ENCODE results near the gene PRR18. TPM values are rescaled to one million over a fixed set of nuclear protein-coding genes. Genes with fewer than 3 reads are reported as not detected.
A peak's percentile ranks its signal among the peaks of the same experiment; 100 is the strongest.

The PRR18 gene
- 0.59 TPM for total RNA-seq
- long read RNA-seq, partial matches to known transcripts: 0 of 1 reads
- long read RNA-seq, other reads (novel, unspliced or antisense): 0 of 1 reads

- no peak for DNase-seq
- Histone ChIP-seq H3K27me3 (ENCODE audit: low read depth) (peaks cover 44% of the 10 kb centered on the region), H3K4me1 (peaks cover 18% of the 10 kb centered on the region), H3K9me3 (no peaks in the 10 kb centered on the region), H3K27ac (no peak within 1 kb of the TSS), H3K4me3 (peak within 1 kb of the TSS; percentile 48), H3K36me3 (no peaks in the 10 kb centered on the region)
- peak; percentile 44 to 63 for ATAC-seq
- no peak for TF ChIP-seq CTCF (IDR thresholded peaks at IDR 0.05)
- intact Hi-C loops (cut with DNase I): no loop called here
Measured at GRCh38 chr6:166308033-166308768, at the start of gene PRR18. Gene PRR18, minus strand, starts transcription at chr6:166308392. Its CDS starts 250 bp downstream, at chr6:166308142.

- H3K4me3 ChIP-seq: no peak overlapping the region
- intact Hi-C loops (cut with DNase I): no loop called here
- no peaks in the 10 kb centered on the region for H3K9me3 ChIP-seq
- TF ChIP-seq CTCF (IDR thresholded peaks at IDR 0.05): no peak
- H3K36me3 ChIP-seq: no peaks in the 10 kb centered on the region
- DNase-seq (no peak), ATAC-seq (no peak)
- peaks cover 4% of the 10 kb centered on the region for H3K27me3 ChIP-seq (ENCODE audit: low read depth)
- H3K4me1 ChIP-seq: no peaks in the 10 kb centered on the region
- no peak overlapping the region for H3K27ac ChIP-seq
Measured at GRCh38 chr6:166355552-166355951, 47.4 kb upstream of the PRR18 start.

GRCh38 chr6:166354965-166355364 is 46.8 kb upstream of the PRR18 start:
- H3K36me3 ChIP-seq: no peaks in the 10 kb centered on the region
- no peaks in the 10 kb centered on the region for H3K4me1 ChIP-seq
- peaks cover 4% of the 10 kb centered on the region for H3K27me3 ChIP-seq (ENCODE audit: low read depth)
- no peak overlapping the region for H3K4me3 ChIP-seq
- no peak for TF ChIP-seq CTCF (IDR thresholded peaks at IDR 0.05)
- intact Hi-C loops (cut with DNase I): no loop called here
- DNase-seq (no peak), ATAC-seq (no peak)
- no peaks in the 10 kb centered on the region for H3K9me3 ChIP-seq
- H3K27ac ChIP-seq: no peak overlapping the region

- Histone ChIP-seq H3K27ac (no peak overlapping the region), H3K9me3 (no peaks in the 10 kb centered on the region), H3K4me3 (no peak overlapping the region), H3K27me3 (ENCODE audit: low read depth) (peaks cover 3% of the 10 kb centered on the region), H3K4me1 (no peaks in the 10 kb centered on the region), H3K36me3 (no peaks in the 10 kb centered on the region)
- DNase-seq: no peak
- no peak for ATAC-seq
- intact Hi-C loops (cut with DNase I): no loop called here
- no peak for TF ChIP-seq CTCF (IDR thresholded peaks at IDR 0.05)
Measured at GRCh38 chr6:166354143-166354542, 46.0 kb upstream of the PRR18 start.

- intact Hi-C loops (cut with DNase I): no loop called here
- Histone ChIP-seq H3K36me3 (no peaks in the 10 kb centered on the region), H3K4me1 (no peaks in the 10 kb centered on the region), H3K4me3 (no peak overlapping the region), H3K27ac (no peak overlapping the region), H3K27me3 (ENCODE audit: low read depth) (no peaks in the 10 kb centered on the region), H3K9me3 (no peaks in the 10 kb centered on the region)
- DNase-seq (no peak), ATAC-seq (no peak)
- TF ChIP-seq CTCF (IDR thresholded peaks at IDR 0.05): no peak
Measured at GRCh38 chr6:166353507-166353906, 45.3 kb upstream of the PRR18 start.

All from lower lobe of right lung (tissue), 2 donors.